GM23338 (cell line): ENCODE data around the gene TIMM17A. TPM values are rescaled to one million over a fixed set of nuclear protein-coding genes. Genes with fewer than 3 reads are reported as not detected.

Source experiments
- ATAC-seq: fragments of 200-7000 bp; cut with Tn5 transposase; 3 replicates; pipeline ENCODE4 v1.9.1; 2020
- DNase-seq: peaks from one replicate; pipeline ENCODE4 v3.0.0-alpha.2; 2015; ENCODE audit warnings: low spot score
- H2AFZ ChIP-seq: fragments of 200-600 bp; sonication (generic); 2 replicates; pipeline ENCODE4 v1.8.0; 2016; ENCODE audit warnings: antibody characterized with exemption, mild to moderate bottlenecking, moderate library complexity
- H3F3A ChIP-seq: fragments of 200-600 bp; sonication (generic); replicated peaks from 2 replicates; pipeline ENCODE4 v1.8.0; 2017; ENCODE audit warnings: antibody characterized with exemption, mixed run types, low read depth
- H3K27ac ChIP-seq: fragments of 200-600 bp; sonication (generic); 2 replicates; pipeline ENCODE4 v1.6.1; 2016; ENCODE audit warnings: low read depth
- H3K27me3 ChIP-seq: fragments of 200-600 bp; sonication (generic); 2 replicates; pipeline ENCODE4 v1.8.0; 2016; ENCODE audit warnings: mild to moderate bottlenecking, mixed run types, moderate library complexity; ENCODE audit not compliant: insufficient read depth
- H3K36me3 ChIP-seq: fragments of 200-600 bp; sonication (generic); 2 replicates; pipeline ENCODE4 v1.8.0; 2016; ENCODE audit warnings: mild to moderate bottlenecking; ENCODE audit not compliant: insufficient read depth
- H3K4me1 ChIP-seq: fragments of 200-600 bp; sonication (generic); 2 replicates; pipeline ENCODE4 v1.8.0; 2016; ENCODE audit warnings: mild to moderate bottlenecking, moderate library complexity; ENCODE audit not compliant: insufficient read depth
- H3K4me2 ChIP-seq: fragments of 200-600 bp; sonication (generic); 2 replicates; pipeline ENCODE4 v1.7.1; 2017; ENCODE audit warnings: mixed run types
- H3K4me3 ChIP-seq: fragments of 200-600 bp; sonication (generic); 2 replicates; pipeline ENCODE4 v1.6.1; 2016; ENCODE audit warnings: mixed run types
- H3K79me2 ChIP-seq: fragments of 200-600 bp; sonication (generic); replicated peaks from 2 replicates; pipeline ENCODE4 v1.8.0; 2017; ENCODE audit warnings: mild to moderate bottlenecking; ENCODE audit not compliant: insufficient read depth
- H3K9me2 ChIP-seq: fragments of 200-600 bp; sonication (generic); 2 replicates; pipeline ENCODE4 v1.8.0; 2017; ENCODE audit not compliant: insufficient read depth
- H4K20me1 ChIP-seq: fragments of 200-600 bp; sonication (generic); replicated peaks from 2 replicates; pipeline ENCODE4 v1.8.0; 2017; ENCODE audit warnings: mild to moderate bottlenecking; ENCODE audit not compliant: insufficient read depth
- H3K27ac Mint-ChIP-seq: 2 replicates; pipeline ENCODE4 v1.8.0; 2020; ENCODE audit warnings: inconsistent platforms, mild to moderate bottlenecking, moderate library complexity, mixed read lengths
- H3K27me3 Mint-ChIP-seq: 3 replicates; pipeline ENCODE4 v1.8.0; 2022; ENCODE audit warnings: low read depth, mild to moderate bottlenecking, moderate library complexity, mixed read lengths, inconsistent platforms; ENCODE audit not compliant: insufficient read depth, poor library complexity
- H3K36me3 Mint-ChIP-seq: 3 replicates; pipeline ENCODE4 v1.8.0; 2021; ENCODE audit warnings: low read depth, mild to moderate bottlenecking, inconsistent platforms, moderate library complexity, mixed read lengths
- H3K4me1 Mint-ChIP-seq: 3 replicates; pipeline ENCODE4 v1.8.0; 2020; ENCODE audit warnings: mild to moderate bottlenecking, inconsistent platforms, mixed read lengths
- H3K4me3 Mint-ChIP-seq: 3 replicates; pipeline ENCODE4 v1.8.0; 2021; ENCODE audit warnings: moderate library complexity, mild to moderate bottlenecking, inconsistent platforms, mixed read lengths
- H3K9me3 Mint-ChIP-seq: 3 replicates; pipeline ENCODE4 v1.8.0; 2020; ENCODE audit warnings: moderate library complexity, mild to moderate bottlenecking, inconsistent platforms, mixed read lengths
- CREB1 ChIP-seq: fragments of 250-450 bp; sonication (Bioruptor Pico); IDR thresholded peaks from 2 replicates; pipeline ENCODE4 v1.5.0; 2020; ENCODE audit warnings: low read depth, mild to moderate bottlenecking, moderate library complexity
- CTCF ChIP-seq, 2 experiments: fragments of 200-600 bp in 1 of 2; sonication (generic) in 1 of 2; conservative IDR thresholded peaks; 2 replicates each; pipeline versions ENCODE4 v1.5.1 to v1.6.1; 2016 to 2017; ENCODE audit warnings: antibody characterized with exemption in 2 of 2, low read depth in 2 of 2, mild to moderate bottlenecking in 2 of 2, moderate library complexity in 1 of 2
- ETS1 ChIP-seq: IDR thresholded peaks from 2 replicates; pipeline ENCODE4 v1.6.1; 2016; ENCODE audit warnings: antibody characterized with exemption
- EZH2 ChIP-seq: fragments of 200-600 bp; sonication (generic); IDR thresholded peaks from one replicate; pipeline ENCODE4 v1.8.0; 2017; ENCODE audit warnings: antibody characterized with exemption, mild to moderate bottlenecking, low read depth; ENCODE audit not compliant: unreplicated experiment
- EZH2phosphoT487 ChIP-seq: fragments of 200-600 bp; sonication (generic); IDR thresholded peaks from one replicate; pipeline ENCODE4 v1.8.1; 2018; ENCODE audit warnings: antibody characterized with exemption; ENCODE audit not compliant: unreplicated experiment
- JUNB ChIP-seq: IDR thresholded peaks from one replicate; pipeline ENCODE4 v1.6.1; 2016; ENCODE audit warnings: antibody characterized with exemption; ENCODE audit not compliant: unreplicated experiment
- NANOG ChIP-seq: IDR thresholded peaks from 2 replicates; pipeline ENCODE4 v1.6.1; 2016; ENCODE audit warnings: antibody characterized with exemption, borderline replicate concordance
- POLR2AphosphoS5 ChIP-seq: IDR thresholded peaks from 2 replicates; pipeline ENCODE4 v1.6.1; 2016; ENCODE audit warnings: antibody characterized with exemption, low read depth
- STAT1 ChIP-seq: IDR thresholded peaks from one replicate; pipeline ENCODE4 v1.6.1; 2016; ENCODE audit warnings: antibody characterized with exemption; ENCODE audit not compliant: unreplicated experiment
- ZNF114 ChIP-seq: fragments of 250-450 bp; sonication (Bioruptor Pico); IDR thresholded peaks from 2 replicates; pipeline ENCODE4 v1.5.0; 2020; ENCODE audit warnings: mild to moderate bottlenecking, moderate library complexity
- ZNF331 ChIP-seq: fragments of 250-450 bp; sonication (Bioruptor Pico); IDR thresholded peaks from 2 replicates; pipeline ENCODE4 v1.5.0; 2020; ENCODE audit warnings: low read depth, mild to moderate bottlenecking, moderate library complexity
- ZNF462 ChIP-seq: fragments of 250-450 bp; sonication (Bioruptor Pico); IDR thresholded peaks from 2 replicates; pipeline ENCODE4 v1.5.0; 2020; ENCODE audit warnings: mild to moderate bottlenecking, moderate library complexity
- polyA plus RNA-seq: library from polyadenylated mRNA; unstranded; fragments of >200 nt; fragmentation: Nextera tagmentation; extraction: Ambion mirVana; gene quantifications from 2 replicates; pipeline ENCODE4 v1.2.1, GENCODE V29; 2016
- total RNA-seq: library from RNA; depleted of rRNA; stranded (reverse); fragments of >200 nt; shearing (Covaris generic); gene quantifications from 2 replicates; pipeline ENCODE4 v1.2.3, GENCODE V29; 2014

Gene TIMM17A
- total and polyA plus RNA-seq, 2 experiments from 2014 or later: 38.5 to 60.0 TPM

- Histone ChIP-seq H3K27me3 (no peaks in the 10 kb centered on the region), H3K4me2 (no peak overlapping the region), H3K36me3 (no peaks in the 10 kb centered on the region), H3K27ac (no peak overlapping the region), H2AFZ (no peak overlapping the region), H3K4me1 (peaks cover 24% of the 10 kb centered on the region), H3K9me2 (no peaks in the 10 kb centered on the region), H3K79me2 (peaks cover 3% of the 10 kb centered on the region; the same call in 1 of the 2 replicates), H3K4me3 (no peak overlapping the region), H4K20me1 (no peaks in the 10 kb centered on the region), H3F3A (peaks cover 8% of the 10 kb centered on the region; the same call in 1 of the 2 replicates)
- DNase-seq (no peak), ATAC-seq (no peak)
- TF ChIP-seq CTCF (conservative IDR thresholded peaks at IDR 0.05; ENCODE audit: low read depth in 2 of 2): no peak
- TF ChIP-seq ETS1: no peak
- TF ChIP-seq CREB1 (CRISPR knock-in tag): no peak
- TF ChIP-seq ZNF114 (CRISPR knock-in tag): no peak
- no peak for TF ChIP-seq ZNF331 (CRISPR knock-in tag)
- Mint-ChIP-seq H3K9me3 (no peaks in the 10 kb centered on the region), H3K27ac (no peak overlapping the region), H3K4me3 (no peak overlapping the region), H3K4me1 (peaks cover 40% of the 10 kb centered on the region), H3K27me3 (peaks cover 11% of the 10 kb centered on the region), H3K36me3 (peaks cover 19% of the 10 kb centered on the region; the same call in 2 of the 3 replicates)
These were observed 58.8 kb downstream of the TIMM17A start for GRCh38 chr1:202014060-202014459.

- Mint-ChIP-seq H3K36me3 (peaks cover 19% of the 10 kb centered on the region; the same call in 2 of the 3 replicates), H3K9me3 (no peaks in the 10 kb centered on the region), H3K4me1 (peaks cover 34% of the 10 kb centered on the region), H3K27ac (no peak overlapping the region), H3K4me3 (no peak overlapping the region), H3K27me3 (peaks cover 6% of the 10 kb centered on the region)
- ATAC-seq (no peak), DNase-seq (no peak)
- H3F3A ChIP-seq: peaks cover 7% of the 10 kb centered on the region; the same call in 1 of the 2 replicates
- H4K20me1 ChIP-seq: no peaks in the 10 kb centered on the region
- H3K9me2 ChIP-seq: no peaks in the 10 kb centered on the region
- no peak overlapping the region for H2AFZ ChIP-seq
- H3K4me2 ChIP-seq: no peak overlapping the region
- H3K79me2 ChIP-seq: peaks cover 3% of the 10 kb centered on the region; the same call in 1 of the 2 replicates
- no peaks in the 10 kb centered on the region for H3K36me3 ChIP-seq
- no peak overlapping the region for H3K4me3 ChIP-seq
- peaks cover 15% of the 10 kb centered on the region for H3K4me1 ChIP-seq
- no peaks in the 10 kb centered on the region for H3K27me3 ChIP-seq
- H3K27ac ChIP-seq: no peak overlapping the region
- TF ChIP-seq ZNF331 (CRISPR knock-in tag): no peak
- no peak for TF ChIP-seq POLR2AphosphoS5
- no peak for TF ChIP-seq NANOG
- no peak for TF ChIP-seq EZH2
- no peak for TF ChIP-seq ZNF462 (CRISPR knock-in tag)
- TF ChIP-seq JUNB: no peak
- no peak for TF ChIP-seq STAT1
- TF ChIP-seq EZH2phosphoT487: no peak
- TF ChIP-seq ZNF114 (CRISPR knock-in tag): no peak
These were observed 59.8 kb downstream of the TIMM17A start for GRCh38 chr1:202014915-202015661.
